Measurements from ENCODE around the gene GAPVD1.

- TF ChIP-seq CTCF (CRISPR knock-in tag; IDR thresholded peaks at IDR 0.05) = no peak
- no peak for TF ChIP-seq KDM2A (CRISPR knock-in tag; IDR thresholded peaks at IDR 0.05; ENCODE audit: borderline replicate concordance, low read depth)
- no peak for TF ChIP-seq MYC (CRISPR knock-in tag; IDR thresholded peaks at IDR 0.05; ENCODE audit: borderline replicate concordance)
- TF ChIP-seq POGZ (CRISPR knock-in tag; IDR thresholded peaks at IDR 0.05) = no peak
- no peak for TF ChIP-seq NR3C1 (CRISPR knock-in tag; IDR thresholded peaks at IDR 0.05)
- no peak for TF ChIP-seq GTF2F1 (IDR thresholded peaks at IDR 0.05; ENCODE audit: low read length)
- TF ChIP-seq TAF1 (CRISPR knock-in tag; IDR thresholded peaks at IDR 0.05) = no peak
- no peak for TF ChIP-seq BRD4 (CRISPR knock-in tag; IDR thresholded peaks at IDR 0.05)
- TF ChIP-seq MAZ (IDR thresholded peaks at IDR 0.05; ENCODE audit: borderline replicate concordance, low read depth, low read length) = no peak
- TF ChIP-seq MAZ (CRISPR knock-in tag; IDR thresholded peaks at IDR 0.05; ENCODE audit: low read depth) = no peak
- no peak for TF ChIP-seq JDP2 (CRISPR knock-in tag; IDR thresholded peaks at IDR 0.05; ENCODE audit: borderline replicate concordance)
- TF ChIP-seq FUBP1 (CRISPR knock-in tag; IDR thresholded peaks at IDR 0.05; ENCODE audit: borderline replicate concordance) = no peak
Measured at GRCh38 chr9:125406810-125407087, 145.1 kb downstream of the GAPVD1 start.
